Neural cell (in vitro differentiated cells): Measurements from ENCODE around the gene HPS1. TPM values are rescaled to one million over a fixed set of nuclear protein-coding genes. Genes with fewer than 3 reads are reported as not detected.

Source experiments
- H2AFZ ChIP-seq: fragments of 200-600, 300-800 bp; sonication (generic), shearing (Covaris generic); 2 replicates; pipeline ENCODE4 v1.6.0; 2014; ENCODE audit warnings: low read depth, mild to moderate bottlenecking, antibody characterized with exemption, low read length, moderate library complexity
- H3F3A ChIP-seq: fragments of 200-600 bp; shearing (Covaris generic); 2 replicates; pipeline ENCODE4 v1.6.1; 2016; ENCODE audit warnings: mild to moderate bottlenecking, moderate library complexity, mixed read lengths, antibody characterized with exemption, low read length; ENCODE audit not compliant: insufficient read depth, poor library complexity, severe bottlenecking
- H3K27ac ChIP-seq: fragments of 200-600, 300-800 bp; sonication (generic), shearing (Covaris generic); 2 replicates; pipeline ENCODE4 v1.5.1; 2014; ENCODE audit warnings: mild to moderate bottlenecking, low read length, moderate library complexity
- H3K27me3 ChIP-seq: fragments of 300-800, 200-600 bp; sonication (generic), shearing (Covaris generic); 2 replicates; pipeline ENCODE4 v1.6.0; 2014; ENCODE audit warnings: mild to moderate bottlenecking, low read depth, low read length, moderate library complexity; ENCODE audit not compliant: insufficient read depth
- H3K36me3 ChIP-seq: fragments of 300-800, 200-600 bp; sonication (generic), shearing (Covaris generic); 2 replicates; pipeline ENCODE4 v1.5.1; 2014; ENCODE audit warnings: mild to moderate bottlenecking, antibody characterized with exemption, low read length, moderate library complexity; ENCODE audit not compliant: insufficient read depth
- H3K4me2 ChIP-seq: fragments of 300-800, 200-600 bp; sonication (generic), shearing (Covaris generic); 2 replicates; pipeline ENCODE4 v1.6.0; 2014; ENCODE audit warnings: mild to moderate bottlenecking, low read length
- H3K4me3 ChIP-seq: fragments of 300-800, 200-600 bp; sonication (generic), shearing (Covaris generic); 2 replicates; pipeline ENCODE4 v1.5.1; 2014; ENCODE audit warnings: mild to moderate bottlenecking, low read length, moderate library complexity
- H3K79me2 ChIP-seq: fragments of 200-600 bp; shearing (Covaris generic); replicated peaks from 2 replicates; pipeline ENCODE4 v1.6.0; 2014; ENCODE audit warnings: mild to moderate bottlenecking, low read length, moderate library complexity; ENCODE audit not compliant: insufficient read depth
- H3K9ac ChIP-seq: fragments of 300-800, 200-600 bp; sonication (generic), shearing (Covaris generic); 2 replicates; pipeline ENCODE4 v1.6.1; 2016; ENCODE audit warnings: mild to moderate bottlenecking, low read length, mixed read lengths
- H3K9me2 ChIP-seq: fragments of 200-600 bp; shearing (Covaris generic); 2 replicates; pipeline ENCODE4 v1.6.1; 2016; ENCODE audit warnings: mild to moderate bottlenecking, low read length, mixed read lengths; ENCODE audit not compliant: insufficient read depth
- H3K9me3 ChIP-seq: fragments of 200-600, 300-800 bp; sonication (generic), shearing (Covaris generic); 2 replicates; pipeline ENCODE4 v1.6.1; 2016; ENCODE audit warnings: mild to moderate bottlenecking, mixed run types, low read length, moderate library complexity, mixed read lengths
- H4K20me1 ChIP-seq: fragments of 200-600 bp; shearing (Covaris generic); 2 replicates; pipeline ENCODE4 v1.6.1; 2016; ENCODE audit warnings: mild to moderate bottlenecking, mixed run types; ENCODE audit not compliant: insufficient read depth
- CTCF ChIP-seq: fragments of 450-650 bp; IDR thresholded peaks from 2 replicates; pipeline ENCODE4 v1.5.1; 2014; ENCODE audit warnings: antibody characterized with exemption, mild to moderate bottlenecking, moderate library complexity; ENCODE audit not compliant: poor library complexity, severe bottlenecking
- EP300 ChIP-seq: fragments of 450-650 bp; conservative IDR thresholded peaks from 2 replicates; pipeline ENCODE4 v1.6.1; 2014; ENCODE audit warnings: antibody characterized with exemption, mild to moderate bottlenecking, moderate library complexity; ENCODE audit not compliant: poor library complexity, severe bottlenecking
- EZH2 ChIP-seq: fragments of 200-600, 300-800 bp; shearing (Covaris generic), sonication (generic); IDR thresholded peaks from 2 replicates; pipeline ENCODE4 v1.6.1; 2014; ENCODE audit warnings: antibody characterized with exemption, low read length, borderline replicate concordance, mild to moderate bottlenecking; ENCODE audit not compliant: insufficient read depth, poor library complexity, severe bottlenecking
- MXI1 ChIP-seq: fragments of 450-650 bp; conservative IDR thresholded peaks from 2 replicates; pipeline ENCODE4 v1.6.1; 2014; ENCODE audit warnings: antibody characterized with exemption, mild to moderate bottlenecking; ENCODE audit not compliant: poor library complexity, severe bottlenecking
- POLR2AphosphoS5 ChIP-seq: IDR thresholded peaks from 2 replicates; pipeline ENCODE4 v1.6.1; 2012
- RAD21 ChIP-seq: fragments of 450-650 bp; conservative IDR thresholded peaks from 2 replicates; pipeline ENCODE4 v1.6.1; 2014; ENCODE audit warnings: antibody characterized with exemption, mild to moderate bottlenecking, moderate library complexity
- REST ChIP-seq: IDR thresholded peaks from 2 replicates; pipeline ENCODE4 v1.6.1; 2012; ENCODE audit warnings: borderline replicate concordance
- SMC3 ChIP-seq: fragments of 450-650 bp; conservative IDR thresholded peaks from 2 replicates; pipeline ENCODE4 v1.6.1; 2014; ENCODE audit warnings: antibody characterized with exemption, mild to moderate bottlenecking, moderate library complexity; ENCODE audit not compliant: poor library complexity
- TAF1 ChIP-seq: IDR thresholded peaks from 2 replicates; pipeline ENCODE4 v1.6.1; 2012; ENCODE audit warnings: low read depth
- polyA plus RNA-seq: library from polyadenylated mRNA; depleted of rRNA; stranded (reverse); fragments of >200 nt; gene quantifications from 2 replicates; pipeline ENCODE4 v1.2.3, GENCODE V29; 2014

Gene HPS1
- polyA plus RNA-seq, 1 donor from 2014 or later, result 1.4 TPM

- H3K9me3 ChIP-seq, result no peaks in the 10 kb centered on the region
- no peak overlapping the region for H3K4me3 ChIP-seq
- H3K9ac ChIP-seq, result no peak overlapping the region
- no peaks in the 10 kb centered on the region for H3K27me3 ChIP-seq
- no peak overlapping the region for H3K27ac ChIP-seq
- no peaks in the 10 kb centered on the region for H3K79me2 ChIP-seq
- H3F3A ChIP-seq, result no peaks in the 10 kb centered on the region
- H4K20me1 ChIP-seq, result no peaks in the 10 kb centered on the region
- H2AFZ ChIP-seq, result no peak overlapping the region
- no peaks in the 10 kb centered on the region for H3K36me3 ChIP-seq
- no peaks in the 10 kb centered on the region for H3K9me2 ChIP-seq
- no peak overlapping the region for H3K4me2 ChIP-seq
- no peak for TF ChIP-seq EP300
- TF ChIP-seq REST, result no peak
- TF ChIP-seq RAD21, result no peak
- no peak for TF ChIP-seq CTCF
- no peak for TF ChIP-seq POLR2AphosphoS5
- no peak for TF ChIP-seq TAF1
- no peak for TF ChIP-seq MXI1
- TF ChIP-seq SMC3, result no peak
- TF ChIP-seq EZH2, result no peak
These were observed 31.0 kb downstream of the HPS1 start for GRCh38 chr10:98415731-98416119.

- Histone ChIP-seq H3F3A (no peaks in the 10 kb centered on the region), H3K9ac (no peak within 1 kb of the TSS), H3K27me3 (no peaks in the 10 kb centered on the region), H3K9me3 (no peaks in the 10 kb centered on the region), H3K27ac (no peak within 1 kb of the TSS), H3K9me2 (no peaks in the 10 kb centered on the region), H3K4me2 (no peak within 1 kb of the TSS), H3K79me2 (no peaks in the 10 kb centered on the region), H3K36me3 (no peaks in the 10 kb centered on the region), H3K4me3 (no peak within 1 kb of the TSS), H4K20me1 (no peaks in the 10 kb centered on the region), H2AFZ (no peak within 1 kb of the TSS)
- no peak for TF ChIP-seq REST
- TF ChIP-seq EZH2, result no peak
- no peak for TF ChIP-seq POLR2AphosphoS5
- TF ChIP-seq MXI1, result no peak
These were observed 31.6 kb downstream of the HPS1 start, which contains the start of gene PYROXD2 for GRCh38 chr10:98414932-98415730. PYROXD2 (minus strand) TSS chr10:98415182; CDS start chr10:98415135, 47 bp downstream.
